OCI-LY3 (cell line): ENCODE data around the gene SH3BGRL.

Source experiments
- CTCF ChIP-seq: fragments of 200-600, 300-600 bp; sonication (generic); IDR thresholded peaks from 2 replicates; pipeline ENCODE4 v1.5.1; 2014; ENCODE audit warnings: antibody characterized with exemption, low read length, low read depth
- EZH2phosphoT487 ChIP-seq: fragments of 200-600 bp; shearing (Covaris generic); IDR thresholded peaks from 2 replicates; pipeline ENCODE4 v1.6.1; 2018; ENCODE audit warnings: antibody characterized with exemption, mixed run types, low read depth

GRCh38 chrX:81304563-81304962 is 102.7 kb downstream of the SH3BGRL start:
- no peak for TF ChIP-seq CTCF
- no peak for TF ChIP-seq EZH2phosphoT487
